Dendritic cell treated with granulocyte-macrophage colony-stimulating factor and Interleukin-4, amounts not matched to agents 40 ng/mL and 50 ng/mL, for 4 days (primary cell): ENCODE results near the gene PRAC1.
"Not testable (repeated sequence)": the region's sequence is repeated elsewhere in the genome, so short reads cannot be mapped to it uniquely, and the experiment has no call there.

Experiments
- H3K27ac Mint-ChIP-seq: one replicate; pipeline ENCODE4 v1.8.0; 2022; ENCODE audit warnings: mild to moderate bottlenecking, mixed read lengths
- H3K27me3 Mint-ChIP-seq: one replicate; pipeline ENCODE4 v1.8.0; 2022; ENCODE audit warnings: mild to moderate bottlenecking, mixed read lengths
- H3K36me3 Mint-ChIP-seq: one replicate; pipeline ENCODE4 v1.8.0; 2022; ENCODE audit warnings: low read depth, mixed read lengths
- H3K4me1 Mint-ChIP-seq: one replicate; pipeline ENCODE4 v1.8.0; 2022; ENCODE audit warnings: low read depth, mixed read lengths
- H3K4me3 Mint-ChIP-seq: one replicate; pipeline ENCODE4 v1.8.0; 2022; ENCODE audit warnings: mild to moderate bottlenecking, moderate library complexity, mixed read lengths
- H3K9me3 Mint-ChIP-seq: one replicate; pipeline ENCODE4 v1.8.0; 2022; ENCODE audit warnings: mixed read lengths
- intact Hi-C: fragments of 100-400 bp; cut with micrococcal nuclease; formaldehyde crosslinking; loops from one replicate; pipeline ENCODE4 v1.15.0; 2022

Gene PRAC1

DNA sequence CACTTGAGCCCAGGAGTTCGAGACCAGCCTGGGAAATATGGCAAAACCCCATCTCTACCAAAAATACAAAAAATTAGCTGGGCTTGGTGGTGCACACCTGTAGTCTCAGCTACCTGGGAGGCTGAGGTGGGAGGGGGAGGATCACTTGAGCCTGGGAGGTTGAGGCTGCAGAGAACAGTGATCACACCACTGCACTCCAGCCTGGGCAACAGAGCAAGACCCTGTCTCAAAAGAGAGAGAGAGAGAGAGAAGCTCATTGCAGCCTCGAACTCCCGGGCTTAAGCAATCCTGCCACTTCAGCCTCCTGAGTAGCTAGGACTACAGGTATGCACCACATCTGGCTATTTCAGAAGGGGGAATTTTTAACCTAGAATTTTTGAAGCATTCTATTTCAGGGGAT lies 5.8 kb downstream of the PRAC1 start:
- H3K9me3 Mint-ChIP-seq, H3K4me3 Mint-ChIP-seq, H3K36me3 Mint-ChIP-seq, H3K27ac Mint-ChIP-seq, intact Hi-C loops: not testable (repeated sequence)
- H3K27me3 Mint-ChIP-seq, result peaks cover 83% of the 10 kb centered on the region
- H3K4me1 Mint-ChIP-seq, result peaks cover 22% of the 10 kb centered on the region

DNA sequence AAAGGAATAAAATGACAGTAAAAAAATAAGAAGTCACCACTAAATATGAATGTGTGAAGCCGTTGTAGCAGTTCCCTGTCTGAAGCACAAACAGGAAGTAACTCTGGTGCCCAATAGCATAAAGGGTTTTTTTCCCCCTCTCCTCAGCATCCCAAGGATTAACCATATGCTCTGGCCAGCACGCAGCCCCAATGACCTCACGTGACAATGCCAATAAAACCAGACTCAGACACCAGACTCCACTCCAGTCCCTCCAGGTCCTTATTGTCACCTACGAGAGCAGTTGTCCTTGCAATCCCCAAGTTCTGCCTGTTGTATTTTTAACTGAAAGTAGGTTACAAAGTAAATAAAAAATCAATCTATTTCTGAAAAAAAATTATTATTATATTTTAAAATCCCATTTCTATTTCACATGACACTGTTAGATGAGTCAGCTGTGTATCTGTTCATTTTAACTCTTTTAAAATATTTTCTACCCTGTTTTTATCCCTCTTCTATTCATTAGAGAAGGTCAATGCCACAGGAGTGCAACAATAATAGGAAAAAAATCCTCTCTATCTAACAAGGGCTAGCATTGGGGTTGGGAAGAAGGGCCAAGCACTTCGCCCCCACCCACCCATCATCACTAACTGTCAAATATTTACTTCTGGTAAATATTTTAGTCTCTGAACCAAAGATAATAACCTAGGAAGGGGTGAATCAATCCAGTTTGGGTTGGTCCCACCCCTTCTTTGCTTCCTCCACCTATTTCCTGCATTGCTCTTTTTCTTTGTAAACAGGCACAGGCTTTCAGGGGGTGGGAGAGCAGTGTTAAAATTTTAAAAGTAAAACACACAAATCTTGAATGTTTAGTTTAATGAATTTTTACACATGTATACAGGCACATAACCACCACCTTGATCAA lies 6.6 kb downstream of the PRAC1 start:
- Mint-ChIP-seq H3K4me3 (no peak overlapping the region), H3K27me3 (peaks cover 86% of the 10 kb centered on the region), H3K4me1 (peaks cover 22% of the 10 kb centered on the region), H3K27ac (no peak overlapping the region), H3K36me3 (no peaks in the 10 kb centered on the region), H3K9me3 (no peaks in the 10 kb centered on the region)
- intact Hi-C loops, result no loop called here

DNA sequence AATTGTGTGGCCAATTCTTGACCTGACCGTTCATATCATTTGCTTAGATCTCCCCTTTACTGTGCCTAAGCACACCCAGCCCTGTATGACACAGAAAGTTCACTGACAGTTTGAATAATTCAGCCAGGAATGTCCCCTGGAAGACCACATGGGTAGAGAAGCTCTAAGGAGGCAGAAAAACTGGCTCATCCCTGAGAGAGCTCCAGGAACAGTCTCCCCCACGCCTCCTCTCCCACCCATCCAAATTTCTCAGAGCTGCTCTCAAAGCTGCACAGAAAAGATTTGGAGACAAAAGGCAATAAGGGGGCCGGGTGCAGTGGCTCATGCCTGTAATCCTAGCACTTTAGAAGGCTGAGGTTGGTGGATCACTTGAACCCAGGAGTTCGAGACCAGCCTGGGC lies 11.2 kb downstream of the PRAC1 start:
- peaks cover 84% of the 10 kb centered on the region for H3K27me3 Mint-ChIP-seq
- no peaks in the 10 kb centered on the region for H3K9me3 Mint-ChIP-seq
- H3K4me1 Mint-ChIP-seq, result no peaks in the 10 kb centered on the region
- H3K36me3 Mint-ChIP-seq, result no peaks in the 10 kb centered on the region
- intact Hi-C loops, result no loop called here
- no peak overlapping the region for H3K27ac Mint-ChIP-seq
- no peak overlapping the region for H3K4me3 Mint-ChIP-seq

DNA sequence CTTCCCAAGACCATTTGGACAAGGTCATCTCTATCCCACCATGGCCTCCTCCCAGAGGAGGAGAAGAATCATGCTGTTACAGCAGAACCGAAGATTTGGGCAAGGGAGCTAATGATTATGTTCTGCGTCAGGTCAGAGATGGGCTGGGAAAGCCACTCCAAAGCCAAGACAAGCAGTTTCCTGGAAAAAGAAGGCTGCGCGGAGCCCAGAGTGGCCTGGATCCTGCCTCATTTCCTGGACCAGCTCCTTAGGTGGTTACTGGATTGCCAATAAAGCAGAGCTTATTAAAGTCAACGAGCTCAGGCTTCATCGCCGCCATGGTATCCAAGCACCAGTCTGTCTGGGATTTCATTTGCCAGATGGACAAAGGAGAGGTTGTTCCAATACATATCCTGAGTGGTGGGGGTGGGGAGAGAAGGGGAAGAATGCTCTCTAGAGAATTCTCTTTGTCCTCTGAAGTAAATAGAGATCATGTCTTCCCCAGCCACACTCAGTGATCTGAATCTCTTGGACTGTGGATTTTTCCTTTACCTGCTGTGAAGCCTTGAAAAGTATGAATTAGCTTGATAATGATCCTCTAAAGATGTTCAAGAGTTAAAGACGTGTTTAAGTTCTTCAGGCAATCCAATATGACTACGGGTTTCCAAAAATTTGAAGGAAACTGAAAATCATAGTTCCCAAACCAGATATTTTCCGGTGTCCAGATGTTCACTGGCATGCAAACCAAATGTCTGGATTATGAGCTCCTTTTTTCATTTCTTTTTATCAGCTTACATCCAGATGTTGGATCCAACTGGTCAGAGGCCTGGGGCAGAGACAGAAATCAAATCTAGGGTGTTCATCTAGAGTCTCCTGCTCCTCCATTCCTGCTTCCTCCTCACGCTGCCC lies 17.7 kb downstream of the PRAC1 start:
- H3K27ac Mint-ChIP-seq, result no peak overlapping the region
- H3K4me3 Mint-ChIP-seq, result no peak overlapping the region
- peaks cover 86% of the 10 kb centered on the region for H3K27me3 Mint-ChIP-seq
- no peaks in the 10 kb centered on the region for H3K9me3 Mint-ChIP-seq
- H3K4me1 Mint-ChIP-seq, result no peaks in the 10 kb centered on the region
- H3K36me3 Mint-ChIP-seq, result no peaks in the 10 kb centered on the region
- intact Hi-C loops, result no loop called here

DNA sequence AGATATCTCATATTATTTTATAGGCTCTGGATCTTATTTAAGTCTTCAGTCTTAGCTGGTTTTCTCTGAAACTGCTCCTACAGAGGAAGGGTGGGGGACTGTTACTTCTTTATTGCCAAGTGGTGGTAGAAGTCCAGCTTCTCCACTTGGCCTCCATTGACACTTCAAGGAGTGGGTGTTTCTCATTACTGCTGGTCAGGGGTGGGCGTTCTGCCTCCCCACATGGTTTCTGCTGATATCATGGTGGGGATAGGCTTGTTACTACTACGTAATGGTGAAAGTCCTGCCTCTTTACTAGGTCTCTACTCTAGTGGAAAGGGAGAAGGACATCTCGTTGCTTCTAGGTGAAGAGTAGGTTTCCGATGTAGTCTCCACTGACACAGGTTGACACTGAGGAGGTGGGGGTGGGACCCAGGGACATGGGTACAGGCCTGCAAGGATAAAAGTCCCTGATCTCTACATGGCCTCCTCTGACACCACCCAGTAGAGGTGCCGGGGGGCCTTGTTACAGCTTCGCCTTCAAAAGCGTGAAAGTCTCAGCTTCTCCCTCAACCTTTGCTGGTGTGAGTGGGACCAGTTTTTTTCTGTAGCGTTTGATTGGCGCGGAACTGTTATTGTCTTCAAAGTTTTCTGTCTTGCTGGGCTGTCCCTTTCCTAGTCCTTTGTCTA lies 20.3 kb downstream of the PRAC1 start:
- intact Hi-C loops, result no loop called here
- Mint-ChIP-seq H3K27ac (no peak overlapping the region), H3K4me1 (no peaks in the 10 kb centered on the region), H3K36me3 (no peaks in the 10 kb centered on the region), H3K4me3 (no peak overlapping the region), H3K9me3 (no peaks in the 10 kb centered on the region), H3K27me3 (peaks cover 80% of the 10 kb centered on the region)

DNA sequence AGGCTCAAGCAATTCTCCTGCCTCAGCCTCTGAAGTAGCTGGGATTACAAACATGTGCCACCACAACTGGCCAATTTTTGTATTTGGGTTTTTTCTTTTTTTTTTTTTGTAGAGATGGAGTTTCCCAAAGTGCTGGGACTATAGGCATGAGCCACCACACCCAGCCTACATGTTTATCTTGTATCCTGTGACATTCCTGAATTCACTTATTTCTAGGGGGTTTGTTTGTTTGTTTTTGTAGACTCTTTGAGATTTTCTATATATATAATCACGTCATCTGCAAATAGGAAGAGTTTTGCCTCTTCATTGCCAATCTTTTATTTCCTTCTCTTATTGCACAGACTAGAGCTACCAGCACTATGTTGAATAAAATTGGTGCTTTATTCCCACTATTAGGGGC lies 29.1 kb downstream of the PRAC1 start:
- Mint-ChIP-seq H3K27ac (no peak overlapping the region), H3K4me3 (no peak overlapping the region), H3K27me3 (peaks cover 65% of the 10 kb centered on the region), H3K9me3 (no peaks in the 10 kb centered on the region), H3K4me1 (no peaks in the 10 kb centered on the region), H3K36me3 (no peaks in the 10 kb centered on the region)
- intact Hi-C loops, result no loop called here

DNA sequence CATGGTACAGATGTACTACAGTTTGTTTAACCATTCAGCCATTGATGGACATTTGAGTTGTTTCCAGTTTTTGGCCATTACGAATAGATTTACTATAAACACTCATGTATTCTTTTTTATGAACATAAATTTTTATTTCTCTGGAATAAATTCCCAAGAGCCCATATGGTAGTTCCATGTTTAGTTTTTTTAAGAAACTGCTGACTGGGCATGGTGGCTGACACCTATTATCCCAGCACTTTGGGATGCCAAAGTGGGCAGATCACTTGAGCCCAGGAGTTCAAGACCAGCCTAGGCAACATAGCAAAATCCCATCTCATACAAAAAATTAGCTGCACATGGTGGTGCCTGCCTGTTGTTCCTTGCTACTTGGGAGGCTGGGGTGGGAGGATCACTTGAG lies 30.3 kb downstream of the PRAC1 start:
- intact Hi-C loops, result no loop called here
- H3K4me1 Mint-ChIP-seq, result no peaks in the 10 kb centered on the region
- H3K9me3 Mint-ChIP-seq, result no peaks in the 10 kb centered on the region
- H3K27ac Mint-ChIP-seq, result no peak overlapping the region
- no peaks in the 10 kb centered on the region for H3K36me3 Mint-ChIP-seq
- H3K27me3 Mint-ChIP-seq, result peaks cover 63% of the 10 kb centered on the region
- H3K4me3 Mint-ChIP-seq, result no peak overlapping the region

DNA sequence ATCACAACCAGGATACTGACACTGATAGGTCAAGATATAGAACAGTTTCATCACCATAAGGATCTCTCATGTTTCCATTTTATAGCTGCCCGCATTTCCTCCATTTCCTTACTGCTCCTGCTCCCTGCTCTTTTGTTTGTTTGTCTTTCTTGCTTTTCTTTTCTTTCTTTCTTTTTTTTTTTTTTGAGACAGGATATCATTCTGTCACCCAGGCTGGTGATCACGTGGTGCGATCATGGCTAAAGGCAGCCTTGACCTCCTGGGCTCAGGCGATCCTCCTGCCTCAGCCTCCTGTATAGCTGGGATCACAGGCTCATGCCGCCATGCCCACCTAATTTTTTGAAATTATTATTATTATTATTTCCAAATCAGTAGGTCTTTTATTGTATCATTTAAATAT lies 31.7 kb downstream of the PRAC1 start:
- Mint-ChIP-seq H3K27me3 (peaks cover 54% of the 10 kb centered on the region), H3K27ac (no peak overlapping the region), H3K36me3 (no peaks in the 10 kb centered on the region), H3K4me1 (no peaks in the 10 kb centered on the region), H3K4me3 (no peak overlapping the region), H3K9me3 (no peaks in the 10 kb centered on the region)
- intact Hi-C loops, result no loop called here

DNA sequence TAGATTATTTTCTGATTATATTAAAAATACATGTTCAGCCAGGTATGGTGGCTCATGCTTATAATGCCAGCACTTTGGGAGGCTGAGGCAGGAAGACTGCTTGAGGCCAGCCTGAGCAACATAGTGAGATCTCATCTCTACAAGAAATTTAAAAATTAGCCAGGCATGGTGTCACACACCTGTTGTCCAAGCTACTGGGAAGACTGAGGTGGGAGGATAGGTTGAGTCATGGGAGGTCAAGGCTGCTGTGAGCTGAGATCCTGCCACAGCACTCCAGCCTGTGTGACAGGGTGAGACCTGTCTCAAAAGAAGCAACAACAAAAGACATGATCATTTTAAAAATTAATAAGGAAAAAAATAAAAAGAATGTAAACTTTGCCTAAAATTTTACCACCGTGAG lies 40.7 kb downstream of the PRAC1 start:
- Mint-ChIP-seq H3K36me3 (no peaks in the 10 kb centered on the region), H3K9me3 (no peaks in the 10 kb centered on the region), H3K27me3 (peaks cover 49% of the 10 kb centered on the region), H3K4me1 (peaks cover 7% of the 10 kb centered on the region), H3K4me3 (no peak overlapping the region), H3K27ac (no peak overlapping the region)
- intact Hi-C loops, result no loop called here

DNA sequence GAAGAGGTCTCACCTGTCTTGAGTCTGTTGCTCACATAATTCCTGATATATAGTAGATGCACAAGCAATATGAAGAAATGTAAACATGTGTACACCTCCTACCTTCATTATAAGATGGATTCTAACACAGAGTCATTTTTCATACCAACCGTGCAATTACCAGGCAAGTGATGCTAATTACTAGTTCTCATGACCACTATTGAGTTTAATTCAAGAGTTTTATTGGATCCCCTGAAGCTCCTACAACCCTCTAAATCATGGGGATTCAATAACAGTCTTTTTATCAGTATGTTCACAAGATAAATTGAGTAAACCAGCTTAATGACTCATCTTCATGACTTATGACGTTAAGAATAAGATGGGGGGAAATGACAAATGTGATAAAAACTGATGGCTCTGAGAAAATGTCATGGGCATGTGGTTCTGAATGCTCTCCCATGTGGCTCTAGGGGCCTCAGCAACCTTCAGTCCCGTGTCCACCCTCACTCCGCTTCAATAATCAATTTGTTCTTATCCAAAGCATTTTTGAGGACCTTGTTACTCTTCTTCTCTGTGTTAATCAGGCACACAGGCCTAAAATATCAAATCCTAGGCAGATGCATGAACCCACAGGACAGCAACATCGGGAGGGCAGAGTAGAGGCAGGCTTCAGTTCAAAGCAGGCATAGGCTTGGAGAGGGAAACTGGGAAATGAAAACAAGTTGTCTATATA lies 42.8 kb downstream of the PRAC1 start:
- Mint-ChIP-seq H3K9me3 (no peaks in the 10 kb centered on the region), H3K27me3 (peaks cover 60% of the 10 kb centered on the region), H3K4me1 (peaks cover 7% of the 10 kb centered on the region), H3K36me3 (no peaks in the 10 kb centered on the region), H3K27ac (no peak overlapping the region), H3K4me3 (no peak overlapping the region)
- intact Hi-C loops, result loop anchor here (2.0 to 5.0 kb wide), 3 partner anchors 111 to 353 kb away; no protein-coding TSS in a partner anchor

DNA sequence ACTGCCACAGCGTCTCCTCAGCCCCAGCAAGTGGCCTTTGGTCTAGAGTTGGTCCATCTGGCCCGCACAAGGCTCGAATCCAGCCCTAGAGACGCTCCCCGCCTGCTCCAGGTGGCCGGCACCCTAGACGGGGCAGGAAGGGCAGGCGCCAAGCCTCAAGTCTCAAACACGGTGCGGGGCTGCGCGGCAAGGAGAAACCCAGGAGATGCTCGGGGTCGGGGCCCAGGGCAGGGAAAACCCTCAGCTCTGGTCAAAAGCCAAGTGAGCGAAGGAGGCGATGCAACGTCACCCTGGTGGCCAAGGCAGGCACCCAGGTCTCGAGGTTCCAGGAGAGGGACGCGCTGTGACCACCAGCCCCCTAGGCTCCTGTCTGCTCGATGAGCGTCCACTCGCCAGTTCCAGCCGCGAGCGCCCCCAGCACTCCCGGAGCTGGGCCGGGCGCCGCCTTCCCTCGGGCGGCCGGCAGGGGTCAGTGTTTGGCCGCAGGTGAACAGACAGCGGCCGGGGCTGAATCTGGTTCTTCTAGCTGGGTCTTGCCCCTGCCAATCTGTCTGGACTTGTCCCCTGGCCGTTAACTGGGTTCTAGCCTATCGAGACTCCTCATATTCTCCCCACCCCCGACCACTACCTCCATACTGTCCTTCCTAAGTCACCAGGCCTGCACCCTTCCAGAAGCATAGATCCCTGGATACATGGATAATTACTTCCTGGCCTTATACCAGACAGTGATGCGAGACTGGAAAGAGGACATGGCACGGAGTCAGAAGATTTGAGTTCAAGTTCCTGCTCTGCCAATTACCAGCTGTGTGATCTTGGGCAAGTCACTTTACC lies 44.0 kb downstream of the PRAC1 start:
- no peak overlapping the region for H3K4me3 Mint-ChIP-seq
- intact Hi-C loops, result loop anchor here (2.0 to 5.0 kb wide), 3 partner anchors 112 to 354 kb away; no protein-coding TSS in a partner anchor
- no peaks in the 10 kb centered on the region for H3K9me3 Mint-ChIP-seq
- H3K27ac Mint-ChIP-seq, result no peak overlapping the region
- no peaks in the 10 kb centered on the region for H3K36me3 Mint-ChIP-seq
- peaks cover 7% of the 10 kb centered on the region for H3K4me1 Mint-ChIP-seq
- peaks cover 66% of the 10 kb centered on the region for H3K27me3 Mint-ChIP-seq

DNA sequence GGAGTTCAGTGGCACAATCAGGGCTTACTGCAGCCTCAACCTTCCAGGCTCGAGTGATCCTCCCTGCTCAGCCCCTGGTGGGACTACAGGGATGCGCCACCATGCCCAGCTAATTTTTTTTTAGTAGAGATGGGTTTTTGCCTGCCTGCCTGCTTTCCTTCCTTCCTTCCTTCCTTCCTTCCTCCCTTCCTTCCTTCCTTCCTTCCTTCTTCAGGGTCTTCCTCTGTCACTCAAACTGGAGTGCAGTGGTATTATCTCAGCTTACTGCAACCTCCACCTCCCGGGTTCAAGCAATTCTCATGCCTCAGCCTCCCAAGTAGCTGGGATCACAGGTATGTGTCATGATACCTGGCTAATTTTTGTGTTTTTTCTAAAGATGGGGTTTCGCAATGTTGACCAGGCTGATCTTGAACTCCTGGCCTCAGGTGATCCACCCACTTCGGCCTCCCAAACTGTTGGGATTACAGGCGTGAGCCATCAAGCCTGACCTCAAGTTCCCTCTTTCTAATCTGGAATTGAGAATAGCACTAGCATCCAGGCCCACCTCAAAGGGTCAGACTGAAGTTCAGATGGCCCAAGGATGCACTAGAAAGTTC lies 45.3 kb downstream of the PRAC1 start:
- no peak overlapping the region for H3K27ac Mint-ChIP-seq
- H3K9me3 Mint-ChIP-seq, result no peaks in the 10 kb centered on the region
- no peaks in the 10 kb centered on the region for H3K36me3 Mint-ChIP-seq
- H3K4me1 Mint-ChIP-seq, result peaks cover 7% of the 10 kb centered on the region
- intact Hi-C loops, result loop anchor here (5.0 kb wide), 2 partner anchors 205 to 355 kb away; no protein-coding TSS in a partner anchor
- H3K27me3 Mint-ChIP-seq, result peaks cover 67% of the 10 kb centered on the region
- no peak overlapping the region for H3K4me3 Mint-ChIP-seq
